ENCODE results near the gene VPS18.
"Not testable (repeated sequence)": the region's sequence is repeated elsewhere in the genome, so short reads cannot be mapped to it uniquely, and the experiment has no call there.

VPS18 gene, protein sequence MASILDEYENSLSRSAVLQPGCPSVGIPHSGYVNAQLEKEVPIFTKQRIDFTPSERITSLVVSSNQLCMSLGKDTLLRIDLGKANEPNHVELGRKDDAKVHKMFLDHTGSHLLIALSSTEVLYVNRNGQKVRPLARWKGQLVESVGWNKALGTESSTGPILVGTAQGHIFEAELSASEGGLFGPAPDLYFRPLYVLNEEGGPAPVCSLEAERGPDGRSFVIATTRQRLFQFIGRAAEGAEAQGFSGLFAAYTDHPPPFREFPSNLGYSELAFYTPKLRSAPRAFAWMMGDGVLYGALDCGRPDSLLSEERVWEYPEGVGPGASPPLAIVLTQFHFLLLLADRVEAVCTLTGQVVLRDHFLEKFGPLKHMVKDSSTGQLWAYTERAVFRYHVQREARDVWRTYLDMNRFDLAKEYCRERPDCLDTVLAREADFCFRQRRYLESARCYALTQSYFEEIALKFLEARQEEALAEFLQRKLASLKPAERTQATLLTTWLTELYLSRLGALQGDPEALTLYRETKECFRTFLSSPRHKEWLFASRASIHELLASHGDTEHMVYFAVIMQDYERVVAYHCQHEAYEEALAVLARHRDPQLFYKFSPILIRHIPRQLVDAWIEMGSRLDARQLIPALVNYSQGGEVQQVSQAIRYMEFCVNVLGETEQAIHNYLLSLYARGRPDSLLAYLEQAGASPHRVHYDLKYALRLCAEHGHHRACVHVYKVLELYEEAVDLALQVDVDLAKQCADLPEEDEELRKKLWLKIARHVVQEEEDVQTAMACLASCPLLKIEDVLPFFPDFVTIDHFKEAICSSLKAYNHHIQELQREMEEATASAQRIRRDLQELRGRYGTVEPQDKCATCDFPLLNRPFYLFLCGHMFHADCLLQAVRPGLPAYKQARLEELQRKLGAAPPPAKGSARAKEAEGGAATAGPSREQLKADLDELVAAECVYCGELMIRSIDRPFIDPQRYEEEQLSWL

GRCh38 chr15:40893733-40894680 is at the start of gene VPS18:
Gene VPS18 (plus strand): TSS chr15:40894450. CDS start chr15:40894769, 319 bp downstream.
- DNase-seq = peak; percentile 100

- peak; percentile 20 to 32 for DNase-seq
Observed at GRCh38 chr15:40844696-40845030, 49.6 kb upstream of the VPS18 start.

GRCh38 chr15:40845036-40845435 is 49.2 kb upstream of the VPS18 start:
- no peak for DNase-seq

DNA sequence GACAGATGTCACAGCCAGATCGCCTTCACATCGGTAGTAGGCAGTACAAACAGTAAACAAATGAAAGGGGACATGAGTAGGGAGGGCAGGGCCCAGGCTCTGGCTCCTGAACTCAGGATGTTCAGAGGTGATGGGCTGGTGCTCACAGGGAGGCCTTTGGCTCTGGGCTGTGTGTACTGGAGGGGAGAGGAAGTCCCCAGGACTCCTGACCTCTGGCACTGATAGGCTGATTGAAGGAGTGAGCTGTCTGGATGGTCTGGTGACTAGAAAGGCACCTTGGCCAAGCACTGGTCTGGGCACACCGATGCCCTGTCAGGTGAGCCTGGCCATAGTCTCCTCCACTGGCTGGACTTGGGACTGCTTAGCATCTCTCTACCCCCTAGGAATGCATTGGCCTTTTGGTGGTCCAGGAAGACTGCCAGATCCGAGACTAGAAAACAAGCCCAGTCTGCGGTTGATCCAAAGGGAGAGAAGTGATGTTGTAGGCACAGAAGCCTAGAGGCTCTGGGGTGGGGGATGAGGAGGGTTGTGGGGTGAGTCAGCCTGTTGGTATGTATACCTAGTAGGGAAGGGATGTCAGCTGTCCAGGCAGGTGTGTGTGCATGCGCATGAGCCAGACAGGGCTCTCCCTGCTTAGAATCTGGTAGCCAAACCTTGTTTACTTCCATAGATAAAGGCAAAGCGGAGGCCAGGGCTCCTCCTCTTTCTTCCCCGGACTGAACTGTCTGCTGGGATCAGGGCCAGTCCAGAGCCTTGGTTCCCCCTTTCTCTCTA is 48.6 kb upstream of the VPS18 start:
- DNase-seq = no peak

GRCh38 chr15:40846841-40847222 is 47.4 kb upstream of the VPS18 start:
- no peak for DNase-seq

DNA sequence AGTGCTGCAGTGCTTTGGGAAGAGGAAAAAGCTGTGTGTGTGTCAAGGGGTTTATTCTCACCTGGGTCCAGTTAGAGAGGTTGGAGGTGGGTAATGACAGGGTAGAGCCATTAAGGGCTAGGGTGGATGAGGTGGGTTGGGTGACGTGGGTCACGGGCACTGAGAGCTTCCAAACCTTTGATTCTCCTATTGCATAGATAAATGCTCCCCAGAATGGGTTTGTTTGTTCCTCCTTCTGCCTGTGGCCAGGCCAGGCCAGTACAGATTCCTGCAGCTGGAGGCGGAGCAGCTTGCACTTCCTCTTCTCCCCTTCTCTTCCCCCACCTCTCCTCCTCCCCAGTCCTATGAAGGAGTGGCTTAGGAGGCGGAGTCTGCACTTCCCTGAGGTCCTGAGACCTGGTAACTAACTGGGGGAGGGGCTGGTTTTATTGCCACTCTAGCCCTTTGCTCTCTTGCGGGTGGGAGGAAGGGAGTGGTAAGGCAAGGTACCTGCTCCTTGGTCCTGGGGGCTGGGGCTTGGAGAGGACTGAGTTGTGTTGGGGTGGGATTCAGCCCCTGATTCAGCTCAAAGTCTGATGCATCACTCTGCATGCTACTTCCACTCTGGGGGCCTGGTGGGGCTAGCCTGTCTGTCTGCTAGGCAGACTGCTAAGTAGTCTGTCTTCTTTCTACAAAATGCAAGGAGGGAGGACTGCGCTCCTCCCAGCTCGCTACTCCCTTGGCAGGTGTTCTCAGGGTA is 46.9 kb upstream of the VPS18 start:
- DNase-seq = no peak

DNA sequence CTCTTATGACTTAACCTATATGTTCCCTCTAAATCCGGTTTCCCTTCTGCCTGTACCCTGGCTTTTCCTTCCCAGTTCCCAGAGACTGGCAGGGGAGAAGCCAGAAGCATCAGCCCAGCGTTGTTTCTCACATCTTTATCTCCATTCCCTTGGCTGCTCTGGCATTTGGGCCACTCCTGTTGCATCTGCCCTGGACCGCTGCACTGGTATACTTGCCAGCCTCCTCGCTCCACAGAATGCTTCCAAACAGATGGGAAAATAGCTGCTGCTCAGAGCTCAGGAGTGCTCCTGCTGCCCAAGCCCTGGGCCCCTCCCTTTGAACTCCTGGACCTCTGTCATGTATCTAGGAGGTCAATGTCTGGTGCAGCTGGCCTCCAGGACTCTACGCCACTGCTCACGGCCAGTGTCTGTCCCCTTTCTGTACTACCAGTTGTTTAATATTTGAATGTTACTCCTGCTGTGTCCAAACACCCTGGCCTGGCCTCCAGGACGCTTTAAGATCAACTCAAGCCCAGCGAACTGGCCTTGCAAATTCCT is 43.6 kb upstream of the VPS18 start:
- no peak for DNase-seq

DNA sequence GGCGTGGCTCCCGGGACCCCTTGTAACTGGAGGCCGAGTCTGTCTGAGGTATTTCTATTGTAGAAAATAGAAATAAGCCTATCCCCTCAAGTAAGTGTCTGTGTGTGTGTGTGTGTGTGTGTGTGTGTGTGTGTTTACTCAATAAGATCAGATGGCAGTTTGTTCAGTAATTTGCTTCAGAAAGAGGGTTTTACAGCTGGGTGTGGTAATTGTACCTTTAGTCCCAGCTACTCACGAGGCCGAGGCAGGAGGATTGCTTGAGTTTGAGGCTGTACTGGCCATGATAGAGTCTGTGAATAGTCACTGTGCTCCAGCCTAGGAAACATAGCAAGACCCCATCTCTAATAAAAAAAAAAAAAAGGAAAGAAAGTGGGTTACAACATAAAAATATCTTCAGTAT is 41.7 kb upstream of the VPS18 start:
- DNase-seq = no peak

DNA sequence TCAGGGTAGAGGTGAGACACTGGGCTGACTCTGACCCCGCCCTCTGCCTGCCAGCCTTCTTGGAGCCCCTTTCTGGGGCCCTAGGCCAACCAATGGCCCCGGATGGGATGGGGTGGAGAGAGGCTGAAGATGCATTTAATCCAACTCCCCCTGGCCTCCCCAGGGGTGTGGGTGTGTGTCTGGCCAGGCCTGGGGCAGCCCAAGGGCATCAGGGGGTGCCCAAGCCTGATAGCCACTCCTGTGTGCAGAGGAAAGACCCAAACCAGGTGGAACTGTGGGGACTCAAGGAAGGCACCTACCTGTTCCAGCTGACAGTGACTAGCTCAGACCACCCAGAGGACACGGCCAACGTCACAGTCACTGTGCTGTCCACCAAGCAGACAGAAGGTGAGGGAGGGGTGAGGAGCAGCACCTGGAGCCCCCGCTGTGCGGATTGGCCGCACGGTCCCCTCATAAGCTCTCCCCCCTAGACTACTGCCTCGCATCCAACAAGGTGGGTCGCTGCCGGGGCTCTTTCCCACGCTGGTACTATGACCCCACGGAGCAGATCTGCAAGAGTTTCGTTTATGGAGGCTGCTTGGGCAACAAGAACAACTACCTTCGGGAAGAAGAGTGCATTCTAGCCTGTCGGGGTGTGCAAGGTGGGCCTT is 40.9 kb upstream of the VPS18 start:
- DNase-seq = no peak

- DNase-seq = no peak
Observed at GRCh38 chr15:40854161-40854560, 40.1 kb upstream of the VPS18 start.

- no peak for DNase-seq
Observed at GRCh38 chr15:40855706-40856234, 38.5 kb upstream of the VPS18 start.

- DNase-seq = no peak
Observed at GRCh38 chr15:40856746-40857145, 37.5 kb upstream of the VPS18 start.

- DNase-seq = peak; percentile 85 to 86
Observed at GRCh38 chr15:40857601-40858341, 36.5 kb upstream of the VPS18 start.

DNA sequence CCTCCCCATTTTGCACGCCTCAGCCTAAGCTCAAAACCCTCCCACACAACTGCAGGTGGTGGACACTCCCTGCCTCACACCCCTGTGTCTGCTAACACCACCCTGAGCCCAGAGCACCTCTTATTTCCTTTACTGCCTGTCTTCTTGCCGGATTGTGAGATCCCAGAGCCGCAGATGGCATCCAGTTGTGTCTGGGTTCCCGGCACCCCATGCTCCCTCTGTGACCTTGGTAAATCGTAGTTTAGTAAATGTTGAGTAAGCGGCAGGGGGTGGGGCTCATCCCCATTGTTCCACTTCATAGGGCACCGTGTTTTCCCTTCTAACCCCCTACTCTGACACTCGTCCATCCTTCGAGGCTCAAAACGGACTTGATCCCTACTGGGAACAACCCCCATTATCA is 35.5 kb upstream of the VPS18 start:
- no peak for DNase-seq

DNA sequence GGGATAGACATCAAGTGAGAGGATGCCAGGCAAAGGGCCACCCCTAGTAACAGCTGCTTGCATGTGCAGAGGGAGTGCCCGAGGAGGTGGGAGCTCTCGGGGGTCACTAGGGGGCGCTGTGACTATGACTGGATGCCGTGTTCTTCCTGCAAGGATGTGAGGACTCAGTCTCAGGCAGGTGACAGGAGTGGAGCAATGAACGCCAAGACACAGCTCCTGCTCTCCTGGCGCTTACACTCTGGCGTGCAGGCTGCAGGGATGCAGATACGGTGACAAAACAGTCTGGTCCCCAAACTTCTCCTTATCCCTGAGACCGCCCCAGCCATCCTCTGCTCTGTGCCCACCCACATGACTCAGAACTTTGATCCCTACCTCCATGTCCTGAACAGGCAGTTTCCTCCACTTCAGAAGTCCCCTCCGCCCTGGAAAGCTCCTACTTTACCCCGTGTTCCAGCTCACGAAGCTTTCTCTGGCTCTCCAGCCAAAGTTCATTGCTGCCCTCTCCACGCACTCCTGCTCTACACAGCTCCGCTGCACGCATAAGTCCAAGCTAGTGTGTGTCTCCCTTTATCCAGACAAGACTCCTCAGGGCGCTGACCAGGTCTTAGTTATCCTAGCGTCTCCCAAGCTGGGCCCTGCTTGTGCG is 34.9 kb upstream of the VPS18 start:
- peak; percentile 90 to 91 for DNase-seq

DNA sequence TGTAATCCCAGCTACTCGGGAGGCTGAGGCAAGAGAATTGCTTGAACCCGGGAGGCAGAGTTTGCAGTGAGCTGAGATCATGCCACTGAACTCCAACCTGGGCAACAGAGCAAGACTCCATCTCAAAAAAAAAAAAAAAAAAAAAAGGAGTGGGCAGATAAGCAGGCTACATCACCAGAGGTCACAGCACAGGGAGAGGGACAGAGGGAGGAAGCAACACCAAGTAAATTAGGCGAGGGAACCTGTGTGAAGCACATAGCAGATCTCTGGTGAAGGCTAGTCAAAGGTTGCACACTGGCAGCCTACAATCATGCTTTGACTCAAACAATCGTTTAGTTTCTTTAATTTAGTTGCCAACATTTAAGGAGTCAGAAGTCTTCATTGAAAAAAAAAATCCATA is 33.1 kb upstream of the VPS18 start:
- not testable (repeated sequence) for DNase-seq

- no peak for DNase-seq
Observed at GRCh38 chr15:40863660-40864270, 30.5 kb upstream of the VPS18 start.

DNA sequence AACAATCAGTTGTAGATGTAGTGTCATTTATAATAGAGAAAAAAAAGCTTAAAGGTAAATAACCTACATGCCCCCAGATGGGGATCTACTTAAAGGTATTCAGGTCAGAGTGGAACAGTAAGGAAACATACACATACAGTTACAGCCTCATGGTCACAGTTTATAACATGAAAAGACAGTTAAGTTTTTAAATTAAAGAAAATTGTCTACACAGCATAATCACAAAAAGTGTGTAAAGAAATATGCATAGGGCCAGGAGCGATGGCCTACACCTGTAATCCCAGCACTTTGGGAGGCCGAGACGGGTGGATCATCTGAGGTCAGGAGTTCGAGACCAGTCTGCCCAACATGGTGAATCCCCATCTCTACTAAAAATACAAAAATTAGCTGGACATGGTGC is 27.1 kb upstream of the VPS18 start:
- no peak for DNase-seq
